Esophagus muscularis mucosa (tissue), 4 donors: ENCODE data around the gene PRKCB. TPM values are rescaled to one million over a fixed set of nuclear protein-coding genes. Genes with fewer than 3 reads are reported as not detected.

ENCODE experiments used
- DNase-seq: peaks from one replicate; pipeline ENCODE4 v3.0.0-alpha.2; 2017; ENCODE audit errors: extremely low spot score
- H3K27ac ChIP-seq, 4 donors: fragments of 200-600 bp; sonication (generic); replicated peaks in 1 of 4; 1 replicate in 3 of 4; 2 replicates in 1 of 4; pipeline ENCODE4 v1.5.1; 2016 to 2019; ENCODE audit warnings: mild to moderate bottlenecking in 1 of 4
- H3K27me3 ChIP-seq, 4 donors: fragments of 200-600 bp; sonication (generic); one replicate each; pipeline versions ENCODE4 v1.5.1 to v1.6.0; 2016 to 2019
- H3K36me3 ChIP-seq, 4 donors: fragments of 200-600 bp; sonication (generic); one replicate each; pipeline ENCODE4 v1.5.1; 2016 to 2019
- H3K4me1 ChIP-seq, 4 donors: fragments of 200-600 bp; sonication (generic); one replicate each; pipeline ENCODE4 v1.5.1; 2016 to 2019
- H3K4me3 ChIP-seq, 4 donors: fragments of 200-600 bp; sonication (generic); 1 replicate in 2 of 4; 2 replicates in 2 of 4; pipeline ENCODE4 v1.5.1; 2016 to 2019; ENCODE audit warnings: mild to moderate bottlenecking in 4 of 4, moderate library complexity in 1 of 4
- H3K9me3 ChIP-seq, 4 donors: fragments of 200-600 bp; sonication (generic); 1 replicate in 3 of 4; 2 replicates in 1 of 4; pipeline ENCODE4 v1.5.1; 2016 to 2019
- EP300 ChIP-seq: sonication (generic); formaldehyde crosslinking; IDR thresholded peaks from one replicate; pipeline ENCODE4 v1.6.1; 2017; ENCODE audit warnings: antibody characterized with exemption
- POLR2A ChIP-seq: fragments of 450-650 bp; IDR thresholded peaks from one replicate; pipeline ENCODE4 v1.6.1; 2017; ENCODE audit warnings: antibody characterized with exemption, moderate library complexity, mild to moderate bottlenecking, low read depth
- POLR2AphosphoS5 ChIP-seq, 2 donors: sonication (generic); formaldehyde crosslinking; IDR thresholded peaks; one replicate each; pipeline ENCODE4 v1.6.1; 2017; ENCODE audit warnings: antibody characterized with exemption in 2 of 2
- WGBS: methylation state at CpG from one replicate; pipeline ENCODE4 v1.1.5; 2018; 5-methylcytosine and 5-hydroxymethylcytosine counted together
- intact Hi-C: fragments of 100-400 bp; cut with DNase I; formaldehyde crosslinking; loops from one replicate; pipeline ENCODE4 v1.15.1; 2023
- total RNA-seq, 4 donors: library from RNA; depleted of rRNA; stranded (reverse); fragments of >200 nt; gene quantifications; one replicate each; pipeline versions ENCODE4 v1.1.0 to v1.2.1, GENCODE V29; 2016
- TF ChIP-seq, protein P1 (sequence below), 3 experiments: fragments of 200-600 bp in 2 of 3; fragments of 450-650 bp in 1 of 3; sonication (generic) in 2 of 3; IDR thresholded peaks; one replicate each; pipeline ENCODE4 v1.5.1; 2017 to 2019; ENCODE audit warnings: antibody characterized with exemption in 3 of 3, mild to moderate bottlenecking in 2 of 3, moderate library complexity in 1 of 3

The PRKCB gene
- total RNA-seq, 4 donors from 2014 or later = 5.8 to 15.6 (median 9.7) TPM

DNA sequence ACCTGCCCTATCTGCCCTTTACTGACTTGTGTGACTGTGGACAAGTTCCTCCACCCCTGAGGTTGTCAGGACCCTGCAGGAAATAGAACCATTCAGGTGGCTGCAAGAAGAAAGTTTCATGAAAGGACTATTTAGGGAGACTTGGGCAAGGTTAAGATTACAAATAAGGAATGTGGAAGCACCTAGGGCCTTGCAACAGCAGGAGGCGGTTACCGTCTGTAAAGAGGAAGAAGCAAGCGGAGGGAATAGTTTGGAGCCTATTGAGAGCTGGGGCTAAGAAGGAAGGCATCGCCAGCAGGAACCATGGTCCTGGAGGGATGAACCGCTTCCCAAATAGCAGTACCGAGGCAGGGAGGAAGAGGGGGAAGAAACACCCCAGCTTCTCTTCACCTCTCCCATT is 132.4 kb downstream of the PRKCB start:
- H3K9me3 ChIP-seq = no peaks in the 10 kb centered on the region
- H3K4me3 ChIP-seq = no peak overlapping the region
- H3K27me3 ChIP-seq = no peaks in the 10 kb centered on the region
- WGBS = 87% methylated on average over 6 of the region's 6 CpGs
- H3K36me3 ChIP-seq = no peaks in the 10 kb centered on the region
- intact Hi-C loops = no loop called here
- no peaks in the 10 kb centered on the region for H3K4me1 ChIP-seq
- TF ChIP-seq EP300 (no peak), POLR2AphosphoS5 (IDR thresholded peaks at IDR 0.05) (no peak), POLR2A (no peak)
- TF ChIP-seq, protein P1, sequence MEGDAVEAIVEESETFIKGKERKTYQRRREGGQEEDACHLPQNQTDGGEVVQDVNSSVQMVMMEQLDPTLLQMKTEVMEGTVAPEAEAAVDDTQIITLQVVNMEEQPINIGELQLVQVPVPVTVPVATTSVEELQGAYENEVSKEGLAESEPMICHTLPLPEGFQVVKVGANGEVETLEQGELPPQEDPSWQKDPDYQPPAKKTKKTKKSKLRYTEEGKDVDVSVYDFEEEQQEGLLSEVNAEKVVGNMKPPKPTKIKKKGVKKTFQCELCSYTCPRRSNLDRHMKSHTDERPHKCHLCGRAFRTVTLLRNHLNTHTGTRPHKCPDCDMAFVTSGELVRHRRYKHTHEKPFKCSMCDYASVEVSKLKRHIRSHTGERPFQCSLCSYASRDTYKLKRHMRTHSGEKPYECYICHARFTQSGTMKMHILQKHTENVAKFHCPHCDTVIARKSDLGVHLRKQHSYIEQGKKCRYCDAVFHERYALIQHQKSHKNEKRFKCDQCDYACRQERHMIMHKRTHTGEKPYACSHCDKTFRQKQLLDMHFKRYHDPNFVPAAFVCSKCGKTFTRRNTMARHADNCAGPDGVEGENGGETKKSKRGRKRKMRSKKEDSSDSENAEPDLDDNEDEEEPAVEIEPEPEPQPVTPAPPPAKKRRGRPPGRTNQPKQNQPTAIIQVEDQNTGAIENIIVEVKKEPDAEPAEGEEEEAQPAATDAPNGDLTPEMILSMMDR (IDR thresholded peaks at IDR 0.05) = no peak
- no peak overlapping the region for H3K27ac ChIP-seq
- no peak for DNase-seq

DNA sequence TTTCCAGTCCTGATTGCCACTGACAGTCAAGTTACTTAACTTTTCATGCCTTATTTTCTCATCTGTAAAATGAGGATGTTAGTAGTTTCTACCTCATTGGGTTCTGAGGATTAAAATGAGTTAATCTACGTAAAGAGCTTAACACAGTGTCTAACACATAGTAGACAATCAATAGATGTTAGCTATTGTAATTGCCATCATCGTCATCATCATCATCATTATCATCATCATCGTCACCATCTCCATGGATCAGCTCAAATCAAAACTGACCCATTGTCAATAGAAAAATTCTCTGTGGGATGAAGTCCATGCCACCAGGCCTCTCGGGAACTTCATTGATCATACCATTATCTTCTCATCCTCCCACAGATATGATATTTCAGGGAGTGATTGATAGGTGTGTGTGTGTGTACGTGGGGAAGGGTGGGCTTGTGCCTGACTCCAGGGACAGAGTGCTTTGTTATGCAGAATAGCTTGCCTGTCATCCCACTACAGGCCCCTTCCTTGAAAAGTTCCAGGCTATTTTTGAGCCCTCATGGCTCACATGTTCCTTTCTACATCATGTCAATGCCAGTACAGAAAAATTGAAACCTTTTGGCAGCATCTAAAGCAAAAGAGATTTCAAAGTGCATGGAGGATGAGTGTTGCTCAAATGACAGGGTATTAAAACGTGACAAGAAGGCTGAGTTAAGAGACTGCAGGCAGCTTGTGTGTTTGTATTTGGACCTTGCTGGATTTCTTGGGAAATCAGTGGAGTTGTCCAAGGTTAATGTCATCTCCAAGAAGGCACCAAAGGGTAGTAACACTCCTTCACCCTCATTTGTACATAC is 133.9 kb downstream of the PRKCB start:
- H3K4me3 ChIP-seq = no peak overlapping the region
- H3K4me1 ChIP-seq = no peaks in the 10 kb centered on the region
- WGBS = 79% methylated on average over 6 of the region's 6 CpGs
- H3K27ac ChIP-seq = no peak overlapping the region
- TF ChIP-seq, protein P1 (IDR thresholded peaks at IDR 0.05) = no peak
- no peak for TF ChIP-seq EP300
- no peak for TF ChIP-seq POLR2AphosphoS5 (IDR thresholded peaks at IDR 0.05)
- no peak for TF ChIP-seq POLR2A
- intact Hi-C loops = no loop called here
- no peaks in the 10 kb centered on the region for H3K9me3 ChIP-seq
- H3K27me3 ChIP-seq = no peaks in the 10 kb centered on the region
- no peak for DNase-seq
- H3K36me3 ChIP-seq = no peaks in the 10 kb centered on the region

DNA sequence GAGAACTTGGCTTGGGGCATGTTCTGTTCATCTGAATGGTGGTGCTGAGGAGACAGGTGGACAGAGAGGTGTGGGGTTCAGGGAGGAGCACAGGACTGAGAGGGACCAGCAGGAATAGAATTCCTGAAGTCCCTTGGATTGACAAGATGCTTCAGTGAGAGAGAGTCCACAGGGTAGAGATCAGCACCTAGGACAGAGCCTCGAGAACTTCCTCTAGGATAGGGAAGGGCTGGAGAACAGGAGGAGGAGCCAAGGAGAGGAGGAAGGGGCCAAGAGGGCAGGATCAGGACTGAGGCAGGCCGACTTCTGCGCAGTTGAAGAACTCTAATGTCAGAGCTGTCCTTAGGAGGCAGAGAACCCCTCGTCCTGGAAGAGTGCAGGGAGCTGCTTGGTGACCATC is 138.4 kb downstream of the PRKCB start:
- Histone ChIP-seq H3K36me3 (no peaks in the 10 kb centered on the region), H3K4me1 (no peaks in the 10 kb centered on the region), H3K27me3 (no peaks in the 10 kb centered on the region), H3K9me3 (no peaks in the 10 kb centered on the region), H3K27ac (no peak overlapping the region), H3K4me3 (no peak overlapping the region)
- 22% methylated on average over 4 of the region's 4 CpGs for WGBS
- TF ChIP-seq, protein P1 (IDR thresholded peaks at IDR 0.05) = no peak
- TF ChIP-seq POLR2A (no peak), EP300 (no peak), POLR2AphosphoS5 (IDR thresholded peaks at IDR 0.05) (no peak)
- no peak for DNase-seq
- intact Hi-C loops = no loop called here

DNA sequence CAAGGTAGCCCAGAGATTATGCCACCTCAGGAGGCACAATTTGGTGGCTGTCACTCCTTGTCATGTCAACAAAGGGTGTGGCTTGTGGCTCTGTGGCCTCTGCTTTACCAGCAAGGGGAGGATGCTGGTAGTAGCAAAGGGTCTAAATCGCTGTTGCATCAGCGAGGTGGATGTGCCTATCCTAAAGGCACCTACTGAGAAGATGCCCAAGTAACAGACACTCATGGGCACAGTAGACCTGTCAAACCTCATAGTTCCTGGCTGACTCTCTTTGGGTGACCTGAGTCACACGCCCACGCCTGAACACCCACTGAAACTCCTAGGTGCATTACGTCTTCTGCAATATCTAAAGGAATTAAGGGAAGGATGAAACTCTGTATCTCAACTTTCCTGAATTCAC is 139.5 kb downstream of the PRKCB start:
- WGBS = 96% methylated on average over 5 of the region's 5 CpGs
- intact Hi-C loops = no loop called here
- Histone ChIP-seq H3K9me3 (no peaks in the 10 kb centered on the region), H3K27me3 (no peaks in the 10 kb centered on the region), H3K4me3 (no peak overlapping the region), H3K36me3 (no peaks in the 10 kb centered on the region), H3K4me1 (no peaks in the 10 kb centered on the region), H3K27ac (no peak overlapping the region)
- no peak for TF ChIP-seq EP300
- no peak for TF ChIP-seq POLR2AphosphoS5 (IDR thresholded peaks at IDR 0.05)
- TF ChIP-seq, protein P1 (IDR thresholded peaks at IDR 0.05) = no peak
- no peak for TF ChIP-seq POLR2A
- DNase-seq = no peak
